ENCODE data around the gene AAR2.

The AAR2 gene

GRCh38 chr20:36205026-36205425 is 31.3 kb upstream of the AAR2 start:
- no peaks in the 10 kb centered on the region for H3K27me3 ChIP-seq (ENCODE audit: control insufficient read depth in 5 of 5, insufficient read depth in 4 of 5, low read length in 5 of 5)
- H3K36me3 ChIP-seq (ENCODE audit: control insufficient read depth in 5 of 5, insufficient read depth in 5 of 5, low read length in 5 of 5), result peaks cover 0 to 88% (median 74%) of the 10 kb centered on the region in 5 donors
- H3K9me3 ChIP-seq (ENCODE audit: control insufficient read depth in 5 of 5, low read length in 5 of 5), result no peaks in the 10 kb centered on the region
- H3K27ac ChIP-seq (ENCODE audit: low read depth, low read length), result no peak overlapping the region
- peaks cover 0 to 4% (median 0%) of the 10 kb centered on the region in 5 donors for H3K4me1 ChIP-seq (ENCODE audit: control insufficient read depth in 5 of 5, insufficient read depth in 5 of 5, low read length in 5 of 5)
- H3K4me3 ChIP-seq (ENCODE audit: low read depth in 1 of 5, low read length in 5 of 5), result no peak overlapping the region
- H3K9ac ChIP-seq (ENCODE audit: low read length in 5 of 5), result no peak overlapping the region

- peaks cover 0 to 88% (median 73%) of the 10 kb centered on the region in 5 donors for H3K36me3 ChIP-seq (ENCODE audit: control insufficient read depth in 5 of 5, insufficient read depth in 5 of 5, low read length in 5 of 5)
- H3K4me1 ChIP-seq (ENCODE audit: control insufficient read depth in 5 of 5, insufficient read depth in 5 of 5, low read length in 5 of 5), result peaks cover 0 to 4% (median 0%) of the 10 kb centered on the region in 5 donors
- no peak overlapping the region for H3K27ac ChIP-seq (ENCODE audit: low read depth, low read length)
- no peaks in the 10 kb centered on the region for H3K9me3 ChIP-seq (ENCODE audit: control insufficient read depth in 5 of 5, low read length in 5 of 5)
- H3K9ac ChIP-seq (ENCODE audit: low read length in 5 of 5), result no peak overlapping the region
- H3K4me3 ChIP-seq (ENCODE audit: low read depth in 1 of 5, low read length in 5 of 5), result no peak overlapping the region
- H3K27me3 ChIP-seq (ENCODE audit: control insufficient read depth in 5 of 5, insufficient read depth in 4 of 5, low read length in 5 of 5), result no peaks in the 10 kb centered on the region
These were observed 30.2 kb upstream of the AAR2 start for GRCh38 chr20:36206068-36206467.

GRCh38 chr20:36206641-36207040 is 29.6 kb upstream of the AAR2 start:
- peaks cover 0 to 86% (median 69%) of the 10 kb centered on the region in 5 donors for H3K36me3 ChIP-seq (ENCODE audit: control insufficient read depth in 5 of 5, insufficient read depth in 5 of 5, low read length in 5 of 5)
- H3K4me1 ChIP-seq (ENCODE audit: control insufficient read depth in 5 of 5, insufficient read depth in 5 of 5, low read length in 5 of 5), result peaks cover 0 to 4% (median 0%) of the 10 kb centered on the region in 5 donors
- H3K4me3 ChIP-seq (ENCODE audit: low read depth in 1 of 5, low read length in 5 of 5), result no peak overlapping the region
- H3K9me3 ChIP-seq (ENCODE audit: control insufficient read depth in 5 of 5, low read length in 5 of 5), result no peaks in the 10 kb centered on the region
- no peak overlapping the region for H3K9ac ChIP-seq (ENCODE audit: low read length in 5 of 5)
- H3K27ac ChIP-seq (ENCODE audit: low read depth, low read length), result no peak overlapping the region
- H3K27me3 ChIP-seq (ENCODE audit: control insufficient read depth in 5 of 5, insufficient read depth in 4 of 5, low read length in 5 of 5), result no peaks in the 10 kb centered on the region

GRCh38 chr20:36207602-36208001 is 28.7 kb upstream of the AAR2 start:
- no peaks in the 10 kb centered on the region for H3K27me3 ChIP-seq (ENCODE audit: control insufficient read depth in 5 of 5, insufficient read depth in 4 of 5, low read length in 5 of 5)
- H3K27ac ChIP-seq (ENCODE audit: low read depth, low read length), result no peak overlapping the region
- H3K9me3 ChIP-seq (ENCODE audit: control insufficient read depth in 5 of 5, low read length in 5 of 5), result no peaks in the 10 kb centered on the region
- peaks cover 0 to 89% (median 75%) of the 10 kb centered on the region in 5 donors for H3K36me3 ChIP-seq (ENCODE audit: control insufficient read depth in 5 of 5, insufficient read depth in 5 of 5, low read length in 5 of 5)
- H3K4me3 ChIP-seq (ENCODE audit: low read depth in 1 of 5, low read length in 5 of 5), result no peak overlapping the region
- H3K9ac ChIP-seq (ENCODE audit: low read length in 5 of 5), result no peak overlapping the region
- peaks cover 0 to 4% (median 0%) of the 10 kb centered on the region in 5 donors for H3K4me1 ChIP-seq (ENCODE audit: control insufficient read depth in 5 of 5, insufficient read depth in 5 of 5, low read length in 5 of 5)

- Histone ChIP-seq H3K27ac (ENCODE audit: low read depth, low read length) (no peak overlapping the region), H3K9me3 (ENCODE audit: control insufficient read depth in 5 of 5, low read length in 5 of 5) (no peaks in the 10 kb centered on the region), H3K36me3 (ENCODE audit: control insufficient read depth in 5 of 5, insufficient read depth in 5 of 5, low read length in 5 of 5) (peaks cover 0 to 91% (median 79%) of the 10 kb centered on the region in 5 donors), H3K4me3 (ENCODE audit: low read depth in 1 of 5, low read length in 5 of 5) (no peak overlapping the region), H3K9ac (ENCODE audit: low read length in 5 of 5) (no peak overlapping the region), H3K27me3 (ENCODE audit: control insufficient read depth in 5 of 5, insufficient read depth in 4 of 5, low read length in 5 of 5) (no peaks in the 10 kb centered on the region), H3K4me1 (ENCODE audit: control insufficient read depth in 5 of 5, insufficient read depth in 5 of 5, low read length in 5 of 5) (peaks cover 0 to 4% (median 0%) of the 10 kb centered on the region in 5 donors)
These were observed 28.0 kb upstream of the AAR2 start for GRCh38 chr20:36208257-36208656.

- peaks cover 0 to 97% (median 87%) of the 10 kb centered on the region in 5 donors for H3K36me3 ChIP-seq (ENCODE audit: control insufficient read depth in 5 of 5, insufficient read depth in 5 of 5, low read length in 5 of 5)
- H3K4me1 ChIP-seq (ENCODE audit: control insufficient read depth in 5 of 5, insufficient read depth in 5 of 5, low read length in 5 of 5), result peaks cover 0 to 4% (median 0%) of the 10 kb centered on the region in 5 donors
These were observed 25.7 kb upstream of the AAR2 start for GRCh38 chr20:36210436-36211021.

GRCh38 chr20:36213362-36213761 is 22.9 kb upstream of the AAR2 start:
- no peak overlapping the region for H3K27ac ChIP-seq (ENCODE audit: low read depth, low read length)
- peaks cover 0 to 5% (median 0%) of the 10 kb centered on the region in 5 donors for H3K4me1 ChIP-seq (ENCODE audit: control insufficient read depth in 5 of 5, insufficient read depth in 5 of 5, low read length in 5 of 5)
- no peaks in the 10 kb centered on the region for H3K27me3 ChIP-seq (ENCODE audit: control insufficient read depth in 5 of 5, insufficient read depth in 4 of 5, low read length in 5 of 5)
- H3K36me3 ChIP-seq (ENCODE audit: control insufficient read depth in 5 of 5, insufficient read depth in 5 of 5, low read length in 5 of 5), result peaks cover 0 to 96% (median 86%) of the 10 kb centered on the region in 5 donors
- no peak overlapping the region for H3K9ac ChIP-seq (ENCODE audit: low read length in 5 of 5)
- H3K9me3 ChIP-seq (ENCODE audit: control insufficient read depth in 5 of 5, low read length in 5 of 5), result no peaks in the 10 kb centered on the region
- no peak overlapping the region for H3K4me3 ChIP-seq (ENCODE audit: low read depth in 1 of 5, low read length in 5 of 5)

More at GRCh38 chr20:36210436-36211021, 25.7 kb upstream of the AAR2 start:
- no peak overlapping the region for H3K4me3 ChIP-seq (ENCODE audit: low read depth in 1 of 5, low read length in 5 of 5)
- peak overlapping the region in 1 of 5 donors; percentile 5 for H3K9ac ChIP-seq (ENCODE audit: low read length in 5 of 5)
- H3K9me3 ChIP-seq (ENCODE audit: control insufficient read depth in 5 of 5, low read length in 5 of 5), result no peaks in the 10 kb centered on the region
- H3K27ac ChIP-seq (ENCODE audit: low read depth, low read length), result no peak overlapping the region
- no peaks in the 10 kb centered on the region for H3K27me3 ChIP-seq (ENCODE audit: control insufficient read depth in 5 of 5, insufficient read depth in 4 of 5, low read length in 5 of 5)

- Histone ChIP-seq H3K4me1 (ENCODE audit: control insufficient read depth in 5 of 5, insufficient read depth in 5 of 5, low read length in 5 of 5) (peaks cover 0 to 5% (median 0%) of the 10 kb centered on the region in 5 donors), H3K9ac (ENCODE audit: low read length in 5 of 5) (no peak overlapping the region), H3K27ac (ENCODE audit: low read depth, low read length) (no peak overlapping the region), H3K27me3 (ENCODE audit: control insufficient read depth in 5 of 5, insufficient read depth in 4 of 5, low read length in 5 of 5) (no peaks in the 10 kb centered on the region), H3K4me3 (ENCODE audit: low read depth in 1 of 5, low read length in 5 of 5) (no peak overlapping the region), H3K36me3 (ENCODE audit: control insufficient read depth in 5 of 5, insufficient read depth in 5 of 5, low read length in 5 of 5) (peaks cover 0 to 96% (median 86%) of the 10 kb centered on the region in 5 donors), H3K9me3 (ENCODE audit: control insufficient read depth in 5 of 5, low read length in 5 of 5) (no peaks in the 10 kb centered on the region)
These were observed 21.5 kb upstream of the AAR2 start for GRCh38 chr20:36214684-36215256.

GRCh38 chr20:36215778-36216177 is 20.5 kb upstream of the AAR2 start:
- no peak overlapping the region for H3K27ac ChIP-seq (ENCODE audit: low read depth, low read length)
- H3K4me1 ChIP-seq (ENCODE audit: control insufficient read depth in 5 of 5, insufficient read depth in 5 of 5, low read length in 5 of 5), result peaks cover 0 to 5% (median 0%) of the 10 kb centered on the region in 5 donors
- H3K27me3 ChIP-seq (ENCODE audit: control insufficient read depth in 5 of 5, insufficient read depth in 4 of 5, low read length in 5 of 5), result no peaks in the 10 kb centered on the region
- no peaks in the 10 kb centered on the region for H3K9me3 ChIP-seq (ENCODE audit: control insufficient read depth in 5 of 5, low read length in 5 of 5)
- H3K36me3 ChIP-seq (ENCODE audit: control insufficient read depth in 5 of 5, insufficient read depth in 5 of 5, low read length in 5 of 5), result peaks cover 0 to 96% (median 86%) of the 10 kb centered on the region in 5 donors
- H3K9ac ChIP-seq (ENCODE audit: low read length in 5 of 5), result no peak overlapping the region
- no peak overlapping the region for H3K4me3 ChIP-seq (ENCODE audit: low read depth in 1 of 5, low read length in 5 of 5)

GRCh38 chr20:36216314-36217025 is 19.8 kb upstream of the AAR2 start:
- Histone ChIP-seq H3K36me3 (ENCODE audit: control insufficient read depth in 5 of 5, insufficient read depth in 5 of 5, low read length in 5 of 5) (peaks cover 0 to 97% (median 93%) of the 10 kb centered on the region in 5 donors), H3K4me3 (ENCODE audit: low read depth in 1 of 5, low read length in 5 of 5) (no peak overlapping the region), H3K9ac (ENCODE audit: low read length in 5 of 5) (no peak overlapping the region)

More at GRCh38 chr20:36216314-36217025, 19.8 kb upstream of the AAR2 start:
- H3K4me1 ChIP-seq (ENCODE audit: control insufficient read depth in 5 of 5, insufficient read depth in 5 of 5, low read length in 5 of 5), result peaks cover 0 to 5% (median 0%) of the 10 kb centered on the region in 5 donors
- H3K9me3 ChIP-seq (ENCODE audit: control insufficient read depth in 5 of 5, low read length in 5 of 5), result no peaks in the 10 kb centered on the region
- H3K27ac ChIP-seq (ENCODE audit: low read depth, low read length), result no peak overlapping the region
- no peaks in the 10 kb centered on the region for H3K27me3 ChIP-seq (ENCODE audit: control insufficient read depth in 5 of 5, insufficient read depth in 4 of 5, low read length in 5 of 5)

Data from subcutaneous abdominal adipose tissue (tissue), 5 donors.